Fibroblast of villous mesenchyme (primary cell): ENCODE results near the gene NKTR. TPM values are rescaled to one million over a fixed set of nuclear protein-coding genes. Genes with fewer than 3 reads are reported as not detected.

Experiments
- DNase-seq: peaks from one replicate; pipeline ENCODE4 v3.0.0-alpha.2; 2010; ENCODE audit warnings: low read depth
- H3K4me3 ChIP-seq: 2 replicates; pipeline ENCODE4 v1.5.1; 2011; ENCODE audit warnings: low read depth, mild to moderate bottlenecking, low read length
- total RNA-seq: library from RNA; depleted of rRNA; stranded (reverse); fragments of >200 nt; gene quantifications from 2 replicates; pipeline ENCODE4 v1.2.3, GENCODE V29; 2012
- TF ChIP-seq, protein P1 (sequence below): IDR thresholded peaks from 2 replicates; pipeline ENCODE4 v1.5.1; 2012; ENCODE audit warnings: low read depth, mild to moderate bottlenecking, low read length; ENCODE audit not compliant: insufficient read depth

NKTR gene
- total RNA-seq, 1 donor = 82.9 TPM

- no peak overlapping the region for H3K4me3 ChIP-seq
- TF ChIP-seq, protein P1, sequence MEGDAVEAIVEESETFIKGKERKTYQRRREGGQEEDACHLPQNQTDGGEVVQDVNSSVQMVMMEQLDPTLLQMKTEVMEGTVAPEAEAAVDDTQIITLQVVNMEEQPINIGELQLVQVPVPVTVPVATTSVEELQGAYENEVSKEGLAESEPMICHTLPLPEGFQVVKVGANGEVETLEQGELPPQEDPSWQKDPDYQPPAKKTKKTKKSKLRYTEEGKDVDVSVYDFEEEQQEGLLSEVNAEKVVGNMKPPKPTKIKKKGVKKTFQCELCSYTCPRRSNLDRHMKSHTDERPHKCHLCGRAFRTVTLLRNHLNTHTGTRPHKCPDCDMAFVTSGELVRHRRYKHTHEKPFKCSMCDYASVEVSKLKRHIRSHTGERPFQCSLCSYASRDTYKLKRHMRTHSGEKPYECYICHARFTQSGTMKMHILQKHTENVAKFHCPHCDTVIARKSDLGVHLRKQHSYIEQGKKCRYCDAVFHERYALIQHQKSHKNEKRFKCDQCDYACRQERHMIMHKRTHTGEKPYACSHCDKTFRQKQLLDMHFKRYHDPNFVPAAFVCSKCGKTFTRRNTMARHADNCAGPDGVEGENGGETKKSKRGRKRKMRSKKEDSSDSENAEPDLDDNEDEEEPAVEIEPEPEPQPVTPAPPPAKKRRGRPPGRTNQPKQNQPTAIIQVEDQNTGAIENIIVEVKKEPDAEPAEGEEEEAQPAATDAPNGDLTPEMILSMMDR = no peak
- DNase-seq = no peak
These were observed 84.3 kb downstream of the NKTR start for GRCh38 chr3:42684632-42685362.

DNA sequence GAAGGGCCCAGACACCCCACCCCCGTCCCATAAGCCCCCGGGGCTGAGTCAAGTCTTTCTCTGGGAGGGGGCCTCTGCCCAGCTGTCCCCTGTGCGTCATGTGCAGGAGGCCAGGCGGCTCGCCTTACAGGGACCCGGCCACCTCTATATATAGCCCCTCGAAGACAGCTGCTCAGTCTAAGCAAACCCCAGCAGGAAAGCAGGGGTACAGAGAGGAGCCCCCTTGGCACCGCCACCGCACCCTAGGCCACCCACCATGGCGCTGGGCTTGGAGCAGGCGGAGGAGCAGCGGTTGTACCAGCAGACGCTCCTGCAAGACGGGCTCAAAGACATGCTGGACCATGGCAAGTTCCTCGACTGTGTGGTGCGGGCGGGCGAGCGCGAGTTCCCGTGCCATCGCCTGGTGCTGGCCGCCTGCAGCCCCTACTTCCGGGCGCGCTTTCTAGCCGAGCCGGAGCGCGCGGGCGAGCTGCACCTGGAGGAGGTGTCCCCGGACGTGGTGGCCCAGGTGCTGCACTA is 84.9 kb downstream of the NKTR start, which contains the start of gene KLHL40:
Gene KLHL40, plus strand, starts transcription at position 175 of the 519 bp plus-strand sequence. Its CDS starts 82 bp downstream, at position 257.
- TF ChIP-seq, protein P1 = no peak
- DNase-seq = no peak
- no peak within 1 kb of the TSS for H3K4me3 ChIP-seq

- no peak for DNase-seq
- TF ChIP-seq, protein P1 = no peak
- H3K4me3 ChIP-seq = no peak overlapping the region
These were observed 85.7 kb downstream of the NKTR start for GRCh38 chr3:42685891-42686820.

- TF ChIP-seq, protein P1 = no peak
- H3K4me3 ChIP-seq = no peak overlapping the region
- no peak for DNase-seq
These were observed 86.6 kb downstream of the NKTR start for GRCh38 chr3:42686832-42687650.

DNA sequence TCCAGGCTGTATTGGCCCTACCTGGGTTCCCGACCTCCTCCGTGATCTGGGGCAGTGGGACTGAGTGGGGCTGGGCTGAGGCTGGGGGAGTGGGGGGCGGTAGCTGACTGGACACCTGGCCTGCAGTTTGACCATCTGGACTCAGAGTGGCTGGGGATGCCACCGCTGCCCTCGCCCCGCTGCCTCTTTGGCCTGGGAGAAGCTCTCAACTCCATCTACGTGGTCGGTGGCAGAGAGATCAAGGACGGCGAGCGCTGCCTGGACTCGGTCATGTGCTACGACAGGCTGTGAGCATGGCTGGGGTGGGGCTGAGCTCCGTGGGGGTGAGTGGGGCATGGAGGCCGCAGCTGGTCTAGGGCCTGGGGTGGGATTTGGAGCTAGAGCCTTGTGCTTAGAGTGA is 87.5 kb downstream of the NKTR start:
- no peak overlapping the region for H3K4me3 ChIP-seq
- TF ChIP-seq, protein P1 = no peak
- DNase-seq = no peak
